ENCODE results near the gene SLC28A1.

- no peak for TF ChIP-seq REST (IDR thresholded peaks at IDR 0.05)
- TF ChIP-seq RAD21 (IDR thresholded peaks at IDR 0.05): no peak
- TF ChIP-seq CTCF (IDR thresholded peaks at IDR 0.05; ENCODE audit: low read depth, low read length, missing input control): no peak
- no peak for TF ChIP-seq TAF1 (conservative IDR thresholded peaks at IDR 0.05)
- TF ChIP-seq MAX (IDR thresholded peaks at IDR 0.05): no peak
- no peak for TF ChIP-seq SP1 (IDR thresholded peaks at IDR 0.05)
- no peak for TF ChIP-seq RXRA (IDR thresholded peaks at IDR 0.05)
- TF ChIP-seq NR2F2 (IDR thresholded peaks at IDR 0.05): no peak
- no peak for TF ChIP-seq YY1 (IDR thresholded peaks at IDR 0.05)
- TF ChIP-seq HNF4A (conservative IDR thresholded peaks at IDR 0.05): no peak
- TF ChIP-seq JUND (IDR thresholded peaks at IDR 0.05): no peak
- TF ChIP-seq FOXA1 (IDR thresholded peaks at IDR 0.05): no peak
- no peak for TF ChIP-seq ZBTB33 (IDR thresholded peaks at IDR 0.05)
- TF ChIP-seq GABPA (IDR thresholded peaks at IDR 0.05 in 1 of 2, conservative IDR thresholded peaks at IDR 0.05 in 1 of 2): no peak
Observed at GRCh38 chr15:84881520-84881830, 3.0 kb upstream of the SLC28A1 start.
